ENCODE measurements around the gene APEH.

APEH gene

DNA sequence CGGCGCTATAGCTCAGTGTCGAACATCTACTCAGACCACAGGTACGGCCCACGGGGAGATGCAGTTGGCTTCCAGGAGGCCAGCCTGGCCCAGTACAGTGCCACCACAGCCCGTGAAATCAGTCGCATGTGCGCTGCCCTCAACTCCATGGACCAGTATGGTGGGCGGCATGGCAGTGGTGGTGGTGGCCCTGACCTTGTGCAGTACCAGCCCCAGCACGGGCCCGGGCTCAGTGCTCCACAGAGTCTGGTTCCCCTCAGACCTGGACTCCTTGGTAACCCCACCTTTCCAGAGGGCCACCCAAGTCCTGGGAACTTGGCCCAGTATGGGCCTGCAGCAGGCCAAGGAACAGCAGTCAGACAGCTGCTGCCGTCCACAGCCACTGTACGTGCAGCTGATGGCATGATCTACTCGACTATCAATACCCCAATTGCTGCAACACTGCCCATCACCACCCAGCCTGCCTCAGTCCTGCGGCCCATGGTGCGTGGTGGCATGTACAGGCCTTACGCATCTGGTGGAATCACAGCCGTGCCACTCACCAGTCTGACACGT, 18.3 kb upstream of the APEH start:
- H3K27ac Mint-ChIP-seq = no peak overlapping the region
- H3K9me3 Mint-ChIP-seq = no peaks in the 10 kb centered on the region
- no peaks in the 10 kb centered on the region for H3K4me1 Mint-ChIP-seq (ENCODE audit: low read depth)
- no peak overlapping the region for H3K4me3 Mint-ChIP-seq
- no peaks in the 10 kb centered on the region for H3K36me3 Mint-ChIP-seq (ENCODE audit: low read depth)
- no peaks in the 10 kb centered on the region for H3K27me3 Mint-ChIP-seq (ENCODE audit: low read depth)

DNA sequence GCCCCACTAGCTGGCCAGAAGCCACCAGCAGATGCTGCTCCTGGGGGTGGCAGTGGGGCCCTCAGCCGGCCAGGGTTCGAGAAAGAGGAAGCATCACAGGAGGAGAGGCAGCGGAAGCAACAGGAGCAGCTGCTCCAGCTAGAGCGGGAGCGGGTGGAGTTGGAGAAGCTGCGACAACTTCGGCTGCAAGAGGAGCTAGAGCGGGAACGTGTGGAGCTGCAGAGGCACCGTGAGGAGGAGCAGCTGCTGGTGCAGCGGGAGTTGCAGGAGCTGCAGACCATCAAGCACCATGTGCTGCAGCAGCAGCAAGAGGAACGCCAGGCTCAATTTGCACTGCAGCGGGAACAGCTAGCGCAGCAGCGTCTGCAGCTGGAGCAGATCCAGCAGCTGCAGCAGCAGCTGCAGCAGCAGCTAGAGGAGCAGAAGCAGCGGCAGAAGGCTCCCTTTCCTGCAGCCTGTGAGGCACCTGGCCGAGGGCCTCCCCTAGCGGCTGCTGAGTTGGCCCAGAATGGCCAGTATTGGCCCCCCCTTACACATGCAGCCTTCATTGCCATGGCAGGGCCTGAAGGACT, 17.5 kb upstream of the APEH start:
- Mint-ChIP-seq H3K27me3 (ENCODE audit: low read depth) (no peaks in the 10 kb centered on the region), H3K27ac (no peak overlapping the region), H3K36me3 (ENCODE audit: low read depth) (no peaks in the 10 kb centered on the region), H3K4me3 (no peak overlapping the region), H3K4me1 (ENCODE audit: low read depth) (no peaks in the 10 kb centered on the region), H3K9me3 (no peaks in the 10 kb centered on the region)

DNA sequence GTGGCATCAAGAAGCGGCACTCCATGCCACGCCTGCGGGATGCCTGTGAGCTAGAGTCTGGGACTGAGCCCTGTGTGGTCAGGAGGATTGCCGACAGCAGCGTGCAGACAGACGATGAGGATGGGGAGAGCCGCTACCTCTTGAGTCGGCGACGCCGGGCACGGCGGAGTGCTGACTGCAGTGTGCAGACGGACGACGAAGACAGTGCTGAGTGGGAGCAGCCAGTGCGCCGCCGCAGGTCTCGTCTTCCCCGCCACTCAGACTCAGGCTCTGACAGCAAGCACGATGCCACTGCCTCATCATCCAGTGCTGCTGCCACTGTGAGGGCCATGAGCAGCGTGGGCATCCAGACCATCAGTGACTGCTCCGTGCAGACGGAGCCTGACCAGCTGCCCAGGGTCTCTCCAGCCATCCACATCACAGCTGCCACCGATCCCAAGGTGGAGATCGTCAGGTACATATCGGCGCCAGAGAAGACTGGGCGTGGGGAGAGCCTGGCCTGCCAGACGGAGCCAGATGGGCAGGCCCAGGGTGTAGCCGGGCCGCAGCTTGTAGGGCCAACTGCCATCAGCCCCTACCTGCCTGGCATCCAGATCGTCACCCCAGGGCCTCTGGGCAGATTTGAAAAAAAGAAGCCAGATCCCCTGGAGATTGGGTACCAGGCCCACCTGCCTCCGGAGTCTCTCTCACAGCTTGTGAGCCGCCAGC, 16.8 kb upstream of the APEH start:
- Mint-ChIP-seq H3K9me3 (no peaks in the 10 kb centered on the region), H3K4me3 (no peak overlapping the region), H3K27ac (no peak overlapping the region), H3K27me3 (ENCODE audit: low read depth) (no peaks in the 10 kb centered on the region), H3K4me1 (ENCODE audit: low read depth) (no peaks in the 10 kb centered on the region), H3K36me3 (ENCODE audit: low read depth) (no peaks in the 10 kb centered on the region)

DNA sequence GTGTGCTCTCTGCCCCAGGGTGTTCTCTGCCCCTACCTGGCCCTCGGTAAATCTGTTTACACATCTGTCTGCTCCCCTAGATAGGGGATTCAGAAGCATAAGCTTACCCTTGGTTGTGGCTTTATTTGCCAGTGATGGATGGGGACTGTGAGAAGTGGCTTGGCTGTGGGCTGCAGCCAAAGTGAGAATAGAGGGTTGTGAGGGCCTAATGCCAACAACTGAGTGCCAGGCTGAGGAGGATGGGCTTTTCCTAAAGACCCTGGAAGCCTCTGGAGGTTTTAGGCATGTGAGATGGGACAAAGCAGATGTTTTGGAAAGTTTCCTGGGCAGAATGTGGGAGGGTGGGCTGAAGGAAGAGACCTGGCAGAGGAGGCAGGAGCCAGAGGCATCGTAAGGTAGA, 15.4 kb upstream of the APEH start:
- no peaks in the 10 kb centered on the region for H3K4me1 Mint-ChIP-seq (ENCODE audit: low read depth)
- H3K9me3 Mint-ChIP-seq = no peaks in the 10 kb centered on the region
- no peaks in the 10 kb centered on the region for H3K36me3 Mint-ChIP-seq (ENCODE audit: low read depth)
- no peaks in the 10 kb centered on the region for H3K27me3 Mint-ChIP-seq (ENCODE audit: low read depth)
- H3K27ac Mint-ChIP-seq = no peak overlapping the region
- H3K4me3 Mint-ChIP-seq = no peak overlapping the region

GRCh38 chr3:49659756-49660155, 14.4 kb upstream of the APEH start:
- Mint-ChIP-seq H3K4me3 (no peak overlapping the region), H3K27me3 (ENCODE audit: low read depth) (no peaks in the 10 kb centered on the region), H3K27ac (no peak overlapping the region), H3K9me3 (no peaks in the 10 kb centered on the region), H3K4me1 (ENCODE audit: low read depth) (no peaks in the 10 kb centered on the region), H3K36me3 (ENCODE audit: low read depth) (no peaks in the 10 kb centered on the region)

DNA sequence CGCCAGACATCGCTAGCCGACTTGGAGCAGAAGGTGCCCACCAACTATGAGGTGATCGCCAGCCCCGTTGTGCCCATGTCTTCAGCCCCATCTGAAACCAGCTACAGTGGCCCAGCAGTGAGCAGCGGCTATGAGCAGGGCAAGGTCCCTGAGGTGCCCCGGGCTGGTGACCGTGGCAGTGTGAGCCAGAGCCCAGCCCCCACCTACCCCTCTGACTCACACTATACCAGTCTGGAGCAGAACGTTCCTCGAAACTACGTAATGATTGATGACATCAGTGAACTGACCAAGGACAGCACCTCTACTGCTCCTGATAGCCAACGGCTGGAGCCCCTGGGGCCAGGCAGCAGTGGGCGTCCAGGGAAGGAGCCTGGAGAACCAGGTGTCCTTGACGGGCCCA, 12.9 kb upstream of the APEH start:
- H3K36me3 Mint-ChIP-seq (ENCODE audit: low read depth) = no peaks in the 10 kb centered on the region
- H3K9me3 Mint-ChIP-seq = no peaks in the 10 kb centered on the region
- no peak overlapping the region for H3K4me3 Mint-ChIP-seq
- no peak overlapping the region for H3K27ac Mint-ChIP-seq
- peaks cover 2% of the 10 kb centered on the region for H3K4me1 Mint-ChIP-seq (ENCODE audit: low read depth)
- H3K27me3 Mint-ChIP-seq (ENCODE audit: low read depth) = no peaks in the 10 kb centered on the region

GRCh38 chr3:49662021-49662420, 12.1 kb upstream of the APEH start:
- no peaks in the 10 kb centered on the region for H3K36me3 Mint-ChIP-seq (ENCODE audit: low read depth)
- H3K4me1 Mint-ChIP-seq (ENCODE audit: low read depth) = peaks cover 2% of the 10 kb centered on the region
- H3K27me3 Mint-ChIP-seq (ENCODE audit: low read depth) = no peaks in the 10 kb centered on the region
- H3K9me3 Mint-ChIP-seq = no peaks in the 10 kb centered on the region
- H3K27ac Mint-ChIP-seq = no peak overlapping the region
- no peak overlapping the region for H3K4me3 Mint-ChIP-seq

DNA sequence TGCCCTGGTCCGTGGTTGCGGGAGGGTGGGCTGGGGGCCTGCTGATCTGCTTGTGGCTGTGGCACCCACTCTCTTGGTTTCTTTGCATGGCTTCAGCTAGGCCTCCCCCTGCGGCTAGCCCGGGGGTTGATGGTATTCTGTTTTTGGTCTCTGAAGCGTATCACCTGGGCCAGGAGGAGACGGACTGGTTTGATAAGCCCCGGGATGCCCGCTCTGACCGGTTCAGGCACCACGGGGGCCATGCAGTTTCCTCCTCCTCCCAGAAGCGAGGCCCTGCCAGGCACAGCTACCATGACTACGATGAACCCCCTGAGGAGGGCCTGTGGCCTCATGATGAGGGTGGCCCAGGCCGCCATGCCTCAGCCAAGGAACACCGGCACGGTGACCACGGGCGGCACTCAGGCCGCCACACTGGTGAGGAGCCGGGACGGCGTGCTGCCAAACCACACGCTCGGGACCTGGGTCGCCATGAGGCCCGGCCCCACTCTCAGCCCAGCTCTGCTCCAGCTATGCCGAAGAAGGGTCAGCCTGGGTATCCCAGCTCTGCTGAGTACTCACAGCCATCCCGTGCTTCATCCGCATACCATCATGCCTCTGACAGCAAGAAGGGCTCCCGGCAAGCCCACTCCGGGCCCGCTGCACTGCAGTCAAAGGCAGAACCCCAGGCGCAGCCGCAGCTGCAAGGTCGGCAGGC, 11.3 kb upstream of the APEH start:
- Mint-ChIP-seq H3K9me3 (no peaks in the 10 kb centered on the region), H3K4me1 (ENCODE audit: low read depth) (peaks cover 2% of the 10 kb centered on the region), H3K27ac (no peak overlapping the region), H3K27me3 (ENCODE audit: low read depth) (no peaks in the 10 kb centered on the region), H3K4me3 (no peak overlapping the region), H3K36me3 (ENCODE audit: low read depth) (no peaks in the 10 kb centered on the region)

- Mint-ChIP-seq H3K9me3 (no peaks in the 10 kb centered on the region), H3K27me3 (ENCODE audit: low read depth) (no peaks in the 10 kb centered on the region), H3K36me3 (ENCODE audit: low read depth) (no peaks in the 10 kb centered on the region), H3K27ac (no peak overlapping the region), H3K4me1 (ENCODE audit: low read depth) (peaks cover 2% of the 10 kb centered on the region), H3K4me3 (no peak overlapping the region)
These were observed 10.3 kb upstream of the APEH start for GRCh38 chr3:49663831-49664230.

- Mint-ChIP-seq H3K9me3 (no peaks in the 10 kb centered on the region), H3K4me3 (no peak overlapping the region), H3K4me1 (ENCODE audit: low read depth) (peaks cover 2% of the 10 kb centered on the region), H3K27me3 (ENCODE audit: low read depth) (no peaks in the 10 kb centered on the region), H3K27ac (no peak overlapping the region), H3K36me3 (ENCODE audit: low read depth) (no peaks in the 10 kb centered on the region)
These were observed 9.9 kb upstream of the APEH start for GRCh38 chr3:49664300-49664699.

DNA sequence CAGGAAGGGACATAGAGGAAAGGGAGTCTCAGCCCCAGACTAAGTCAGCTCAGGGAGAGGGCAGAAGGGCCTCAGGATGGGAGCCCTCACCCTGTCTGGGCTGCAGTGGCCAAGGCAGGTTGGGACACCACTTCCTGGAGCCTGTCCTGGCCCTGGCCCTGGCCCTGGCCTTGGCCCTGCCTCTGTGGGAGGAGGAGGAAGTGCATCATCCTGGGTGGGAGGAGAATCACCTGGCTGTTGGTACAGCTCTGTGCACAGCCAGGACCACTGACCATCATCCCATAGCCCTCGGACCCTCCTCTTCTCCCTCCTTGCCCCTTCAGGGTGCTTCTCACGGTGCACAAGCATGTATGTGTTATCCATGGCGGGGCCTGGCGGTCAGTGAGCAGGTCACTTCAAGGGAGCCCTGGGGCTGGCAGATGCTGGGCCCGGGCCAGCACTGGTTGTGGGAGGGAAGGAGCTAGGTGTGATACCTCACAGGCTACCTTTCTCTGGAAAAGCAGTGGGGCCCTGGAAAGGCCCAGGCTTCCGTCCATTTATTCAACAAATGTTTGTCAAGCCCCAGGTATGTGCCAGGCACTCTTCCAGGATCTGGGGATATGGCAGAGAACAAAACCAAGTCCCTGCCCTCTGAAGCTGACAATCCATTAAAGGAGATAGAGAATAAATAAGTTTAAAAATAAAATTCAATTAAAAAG, 8.2 kb upstream of the APEH start:
- H3K4me3 Mint-ChIP-seq = no peak overlapping the region
- H3K27ac Mint-ChIP-seq = no peak overlapping the region
- peaks cover 2% of the 10 kb centered on the region for H3K4me1 Mint-ChIP-seq (ENCODE audit: low read depth)
- H3K9me3 Mint-ChIP-seq = no peaks in the 10 kb centered on the region
- no peaks in the 10 kb centered on the region for H3K27me3 Mint-ChIP-seq (ENCODE audit: low read depth)
- H3K36me3 Mint-ChIP-seq (ENCODE audit: low read depth) = no peaks in the 10 kb centered on the region

DNA sequence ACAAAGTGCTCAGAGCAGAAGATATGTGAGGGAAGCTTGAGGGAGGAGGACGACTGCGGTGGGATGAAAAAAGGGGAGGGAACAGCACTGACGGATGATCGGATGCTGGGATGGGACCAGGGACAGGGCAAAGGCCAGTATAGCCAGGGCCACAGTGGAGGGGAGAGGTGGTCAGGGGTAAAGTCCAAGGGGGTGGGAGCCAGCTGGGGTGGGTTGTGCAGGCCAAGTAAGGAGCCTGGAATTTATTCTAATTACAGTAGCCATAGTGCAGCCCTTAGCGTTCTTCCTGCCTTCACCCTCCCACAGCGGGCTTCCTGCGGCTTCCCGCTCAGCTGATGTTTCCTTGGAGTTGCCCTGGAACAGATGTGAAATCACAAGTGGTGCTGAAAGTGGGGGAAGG, 7.6 kb upstream of the APEH start:
- Mint-ChIP-seq H3K9me3 (no peaks in the 10 kb centered on the region), H3K27me3 (ENCODE audit: low read depth) (no peaks in the 10 kb centered on the region), H3K27ac (no peak overlapping the region), H3K36me3 (ENCODE audit: low read depth) (no peaks in the 10 kb centered on the region), H3K4me3 (no peak overlapping the region), H3K4me1 (ENCODE audit: low read depth) (peaks cover 4% of the 10 kb centered on the region)

DNA sequence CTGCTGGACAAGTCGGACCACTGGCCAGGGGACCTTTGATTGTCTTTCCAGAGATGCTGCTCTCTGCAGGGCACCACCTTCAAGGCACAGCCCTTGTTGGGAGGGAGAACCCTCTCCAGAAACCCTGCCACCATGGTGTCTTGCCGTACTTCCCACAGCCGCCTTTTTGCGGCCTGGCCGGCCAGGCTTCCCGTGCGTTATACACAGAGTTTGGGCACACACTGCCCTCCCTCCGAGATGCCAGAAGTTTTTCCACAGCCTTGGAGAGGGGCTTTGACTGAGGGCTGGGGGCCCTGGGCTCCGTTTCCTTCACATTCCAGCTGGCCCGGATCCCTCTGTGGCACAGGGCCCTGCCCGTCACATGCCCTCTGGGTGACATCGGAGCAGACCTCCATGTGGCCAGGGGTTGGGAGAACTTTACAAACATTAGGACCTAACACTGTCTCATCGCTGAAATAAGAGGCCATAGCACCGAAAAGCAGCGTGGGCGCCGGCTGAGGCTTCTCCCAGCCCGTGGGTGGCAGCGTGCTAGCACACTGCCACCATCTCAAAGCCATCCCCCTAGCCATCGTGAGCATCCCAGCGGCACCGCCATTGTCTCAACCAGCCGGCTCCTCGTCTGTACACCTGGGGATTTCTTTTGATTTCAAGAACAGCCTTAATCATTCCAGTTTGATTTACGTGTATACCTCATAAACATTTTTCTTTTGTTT, 6.3 kb upstream of the APEH start:
- no peaks in the 10 kb centered on the region for H3K36me3 Mint-ChIP-seq (ENCODE audit: low read depth)
- H3K27me3 Mint-ChIP-seq (ENCODE audit: low read depth) = no peaks in the 10 kb centered on the region
- H3K4me1 Mint-ChIP-seq (ENCODE audit: low read depth) = peaks cover 9% of the 10 kb centered on the region
- no peak overlapping the region for H3K27ac Mint-ChIP-seq
- H3K4me3 Mint-ChIP-seq = no peak overlapping the region
- no peaks in the 10 kb centered on the region for H3K9me3 Mint-ChIP-seq

DNA sequence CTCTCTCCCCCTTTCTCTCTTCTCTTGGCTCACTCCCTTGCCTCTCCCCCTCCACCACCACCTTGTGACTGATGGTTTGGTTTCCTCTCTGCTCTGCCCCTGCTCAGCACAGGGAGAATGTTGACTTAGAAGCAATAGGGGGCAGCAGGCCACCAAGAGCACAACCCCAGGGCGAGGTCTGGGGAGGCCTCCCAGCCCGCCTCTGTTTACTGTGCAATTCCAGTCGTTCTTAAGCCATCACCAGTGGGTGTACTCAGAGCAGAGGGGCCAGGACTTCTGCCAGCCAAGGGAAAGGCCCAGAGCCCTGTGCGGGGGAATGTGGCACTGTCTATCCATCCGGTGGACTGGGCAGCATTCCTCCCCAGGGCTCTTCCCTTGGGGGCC, 5.7 kb upstream of the APEH start:
- Mint-ChIP-seq H3K4me1 (ENCODE audit: low read depth) (peaks cover 12% of the 10 kb centered on the region), H3K36me3 (ENCODE audit: low read depth) (no peaks in the 10 kb centered on the region), H3K4me3 (no peak overlapping the region), H3K9me3 (no peaks in the 10 kb centered on the region), H3K27ac (no peak overlapping the region), H3K27me3 (ENCODE audit: low read depth) (no peaks in the 10 kb centered on the region)
